HepG2 (cell line): ENCODE data around the gene KANSL1. TPM values are rescaled to one million over a fixed set of nuclear protein-coding genes. Genes with fewer than 3 reads are reported as not detected.

Experiments
- ATF2 ChIP-seq: sonication (generic); formaldehyde crosslinking; IDR thresholded peaks from 2 replicates; pipeline ENCODE4 v1.4.0; 2020; ENCODE audit warnings: missing genetic modification reagents
- BRF2 ChIP-seq: sonication (generic); formaldehyde crosslinking; IDR thresholded peaks from 2 replicates; pipeline ENCODE4 v1.8.1; 2022; ENCODE audit warnings: mild to moderate bottlenecking, missing genetic modification reagents
- CREB1 ChIP-seq, 2 experiments: fragments of 450-650 bp in 1 of 2; IDR thresholded peaks; 2 replicates each; pipeline ENCODE4 v1.6.1; 2016 to 2017; ENCODE audit warnings: control low read depth in 1 of 2, mild to moderate bottlenecking in 1 of 2, missing compliant biosample characterization in 1 of 2, missing genetic modification characterization in 1 of 2
- CTCF ChIP-seq: sonication (generic); formaldehyde crosslinking; IDR thresholded peaks from 2 replicates; pipeline ENCODE4 v1.5.0; 2020; ENCODE audit warnings: mild to moderate bottlenecking, missing genetic modification reagents, moderate library complexity
- E2F1 ChIP-seq: sonication (generic); formaldehyde crosslinking; IDR thresholded peaks from 2 replicates; pipeline ENCODE4 v1.5.0; 2020; ENCODE audit warnings: missing genetic modification reagents
- EEA1 ChIP-seq: sonication (generic); formaldehyde crosslinking; IDR thresholded peaks from 2 replicates; pipeline ENCODE4 v1.5.1; 2020; ENCODE audit warnings: mild to moderate bottlenecking, missing genetic modification reagents, borderline replicate concordance
- ETV6 ChIP-seq: sonication (generic); formaldehyde crosslinking; conservative IDR thresholded peaks from 2 replicates; pipeline ENCODE4 v1.4.0; 2020; ENCODE audit warnings: missing genetic modification reagents
- HOXA5 ChIP-seq: sonication (generic); formaldehyde crosslinking; IDR thresholded peaks from 2 replicates; pipeline ENCODE4 v1.4.0; 2020; ENCODE audit warnings: missing genetic modification reagents
- KDM5A ChIP-seq: fragments of 200-600 bp; sonication (generic); IDR thresholded peaks from 2 replicates; pipeline ENCODE4 v1.7.0; 2018; ENCODE audit warnings: antibody characterized with exemption, mild to moderate bottlenecking, low read length, borderline replicate concordance
- NFATC3 ChIP-seq: sonication (generic); formaldehyde crosslinking; IDR thresholded peaks from 2 replicates; pipeline ENCODE4 v1.5.1; 2020; ENCODE audit warnings: mild to moderate bottlenecking, missing genetic modification reagents
- NFE2 ChIP-seq: sonication (generic); formaldehyde crosslinking; IDR thresholded peaks from 2 replicates; pipeline ENCODE4 v1.4.0; 2020; ENCODE audit warnings: missing genetic modification reagents
- PLSCR1 ChIP-seq: sonication (generic); formaldehyde crosslinking; IDR thresholded peaks from 2 replicates; pipeline ENCODE4 v1.5.0; 2020; ENCODE audit warnings: missing genetic modification reagents, mild to moderate bottlenecking, borderline replicate concordance
- RORA ChIP-seq: sonication (generic); formaldehyde crosslinking; IDR thresholded peaks from 2 replicates; pipeline ENCODE4 v1.5.0; 2020; ENCODE audit warnings: mild to moderate bottlenecking, missing genetic modification reagents, moderate library complexity
- SIN3B ChIP-seq: fragments of 150-350 bp; IDR thresholded peaks from 2 replicates; pipeline ENCODE4 v1.6.1; 2014; ENCODE audit warnings: low read length
- SMC3 ChIP-seq: IDR thresholded peaks from 2 replicates; pipeline ENCODE4 v1.6.1; 2011; ENCODE audit warnings: low read length, improper control_type of control experiment
- SRF ChIP-seq: IDR thresholded peaks from 2 replicates; pipeline ENCODE4 v1.6.1; 2011; ENCODE audit warnings: mild to moderate bottlenecking, low read depth, low read length, moderate library complexity
- XBP1 ChIP-seq: sonication (generic); formaldehyde crosslinking; IDR thresholded peaks from 2 replicates; pipeline ENCODE4 v1.5.0; 2020; ENCODE audit warnings: missing genetic modification reagents
- ZNF160 ChIP-seq: sonication (generic); formaldehyde crosslinking; IDR thresholded peaks from 2 replicates; pipeline ENCODE4 v1.8.0; 2022; ENCODE audit warnings: mild to moderate bottlenecking, inconsistent platforms, missing genetic modification reagents
- ZNF275 ChIP-seq: sonication (generic); formaldehyde crosslinking; IDR thresholded peaks from 2 replicates; pipeline ENCODE4 v1.8.0; 2022; ENCODE audit warnings: missing genetic modification reagents, mild to moderate bottlenecking, inconsistent platforms, borderline replicate concordance
- ZNF282 ChIP-seq: fragments of 450-650 bp; IDR thresholded peaks from 2 replicates; pipeline ENCODE4 v1.6.1; 2018; ENCODE audit not compliant: partially characterized antibody
- ZNF557 ChIP-seq: sonication (generic); formaldehyde crosslinking; IDR thresholded peaks from 2 replicates; pipeline ENCODE4 v1.4.0; 2020; ENCODE audit warnings: missing genetic modification reagents
- ZNF768 ChIP-seq: sonication (generic); formaldehyde crosslinking; IDR thresholded peaks from 2 replicates; pipeline ENCODE4 v1.4.0; 2020; ENCODE audit warnings: missing genetic modification reagents
- polyA plus RNA-seq, 8 experiments: library from polyadenylated mRNA; depleted of rRNA in 3 of 8; stranded (reverse) in 7 of 8; unstranded in 1 of 8; fragments of >200 nt; fragmentation: Illumina TruSeq in 4 of 8; extraction: Trizol in 4 of 8; gene quantifications; 2 replicates each; pipeline versions ENCODE4 v1.2.1 to v1.2.3, GENCODE V29; 2011 to 2016; ENCODE audit warnings: low read depth in 4 of 8, missing spikeins in 1 of 8, mixed read lengths in 1 of 8; ENCODE audit not compliant: insufficient read depth in 1 of 8
- total RNA-seq, 5 experiments: library from RNA; depleted of rRNA; stranded (reverse); fragments of >200 nt; fragmentation: Illumina TruSeq; extraction: Trizol; gene quantifications; 2 replicates each; pipeline ENCODE4 v1.2.3, GENCODE V29; 2016; ENCODE audit warnings: low read depth in 1 of 5

KANSL1 gene
- total and polyA plus RNA-seq, 2 of the 13 experiments (the other 11 are each of a cell fraction or from before 2014, with no cell fraction given): 24.0 to 59.6 TPM

GRCh38 chr17:46194393-46195216 lies 1.4 kb upstream of the KANSL1 start (continued):
- TF ChIP-seq EEA1 (CRISPR knock-in tag) (no peak), ZNF282 (no peak), CREB1 (IDR thresholded peaks at IDR 0.05) (no peak), CREB1 (CRISPR knock-in tag; IDR thresholded peaks at IDR 0.05) (peak; percentile 28; the same call in 1 of the 2 replicates), BRF2 (no peak), NFATC3 (no peak), ATF2 (no peak), RORA (no peak), NFE2 (no peak), PLSCR1 (CRISPR knock-in tag) (no peak), HOXA5 (no peak), ZNF160 (CRISPR knock-in tag) (no peak), SMC3 (peak; percentile 39; the same call in 1 of the 2 replicates), SRF (peak; percentile 95), KDM5A (peak; percentile 32; the same call in 1 of the 2 replicates), SIN3B (0 out of 2 replicates have a peak, but pooled peaks have one; percentile 4), ZNF557 (CRISPR knock-in tag) (0 out of 2 replicates have a peak, but pooled peaks have one; percentile 8), ZNF768 (CRISPR knock-in tag) (no peak), E2F1 (CRISPR knock-in tag) (0 out of 2 replicates have a peak, but pooled peaks have one; percentile 6), XBP1 (peak; percentile 13; the same call in 1 of the 2 replicates), CTCF (CRISPR knock-in tag) (peak; percentile 60), ZNF275 (CRISPR knock-in tag) (no peak), ETV6 (no peak)
